ENCODE measurements around the gene SLC35F3. TPM values are rescaled to one million over a fixed set of nuclear protein-coding genes. Genes with fewer than 3 reads are reported as not detected.

The SLC35F3 gene
- polyA plus RNA-seq, 1 donor (not counting 4 experiments of a cell fraction or from before 2014, with no cell fraction given): 13.8 TPM

DNA sequence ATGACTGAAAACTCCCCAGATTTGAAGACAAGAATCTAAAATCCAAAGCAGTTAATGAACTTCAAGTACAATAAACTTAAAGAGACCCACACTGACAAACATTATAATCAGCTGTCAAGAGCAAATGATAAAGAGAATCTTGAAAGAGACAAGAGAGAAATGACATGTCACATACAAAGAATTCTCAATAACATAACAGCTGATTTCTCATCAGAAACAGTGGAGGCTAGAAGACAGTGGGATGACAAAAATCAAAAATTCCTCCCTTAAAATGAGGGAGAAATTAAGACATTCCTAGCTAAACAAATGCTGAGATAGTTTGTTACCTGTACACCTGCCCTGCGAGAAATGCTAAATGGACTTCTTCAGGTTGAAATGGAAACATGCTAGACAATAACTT lies 432.8 kb downstream of the SLC35F3 start:
- no peaks in the 10 kb centered on the region for H3K36me3 ChIP-seq (ENCODE audit: control insufficient read depth in 2 of 2, extremely low read depth in 1 of 2, insufficient read depth in 2 of 2, low read length in 2 of 2)
- TF ChIP-seq, protein P1, sequence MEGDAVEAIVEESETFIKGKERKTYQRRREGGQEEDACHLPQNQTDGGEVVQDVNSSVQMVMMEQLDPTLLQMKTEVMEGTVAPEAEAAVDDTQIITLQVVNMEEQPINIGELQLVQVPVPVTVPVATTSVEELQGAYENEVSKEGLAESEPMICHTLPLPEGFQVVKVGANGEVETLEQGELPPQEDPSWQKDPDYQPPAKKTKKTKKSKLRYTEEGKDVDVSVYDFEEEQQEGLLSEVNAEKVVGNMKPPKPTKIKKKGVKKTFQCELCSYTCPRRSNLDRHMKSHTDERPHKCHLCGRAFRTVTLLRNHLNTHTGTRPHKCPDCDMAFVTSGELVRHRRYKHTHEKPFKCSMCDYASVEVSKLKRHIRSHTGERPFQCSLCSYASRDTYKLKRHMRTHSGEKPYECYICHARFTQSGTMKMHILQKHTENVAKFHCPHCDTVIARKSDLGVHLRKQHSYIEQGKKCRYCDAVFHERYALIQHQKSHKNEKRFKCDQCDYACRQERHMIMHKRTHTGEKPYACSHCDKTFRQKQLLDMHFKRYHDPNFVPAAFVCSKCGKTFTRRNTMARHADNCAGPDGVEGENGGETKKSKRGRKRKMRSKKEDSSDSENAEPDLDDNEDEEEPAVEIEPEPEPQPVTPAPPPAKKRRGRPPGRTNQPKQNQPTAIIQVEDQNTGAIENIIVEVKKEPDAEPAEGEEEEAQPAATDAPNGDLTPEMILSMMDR (optimal IDR thresholded peaks at IDR 0.05 in 1 of 3, IDR thresholded peaks at IDR 0.05 in 1 of 3, conservative IDR thresholded peaks at IDR 0.05 in 1 of 3; ENCODE audit: extremely low read depth in 1 of 3, insufficient read depth in 2 of 3, low read length in 3 of 3): no peak
- no peak for TF ChIP-seq EZH2 (IDR thresholded peaks at IDR 0.05; ENCODE audit: low read length)
- FAIRE-seq: no peak
- no peak overlapping the region for H3K9ac ChIP-seq (ENCODE audit: control insufficient read depth, extremely low read depth, insufficient read depth, low read length)
- no peaks in the 10 kb centered on the region for H3K9me3 ChIP-seq (ENCODE audit: control insufficient read depth, low read depth, low read length)
- no peaks in the 10 kb centered on the region for H3K79me2 ChIP-seq (ENCODE audit: control insufficient read depth, insufficient read depth, low read length)
- H4K20me1 ChIP-seq (ENCODE audit: control insufficient read depth, extremely low read depth, insufficient read depth, low read length): no peaks in the 10 kb centered on the region
- no peak overlapping the region for H3K4me2 ChIP-seq (ENCODE audit: control insufficient read depth, extremely low read depth, insufficient read depth, low read depth, low read length)
- no peaks in the 10 kb centered on the region for H3K4me1 ChIP-seq (ENCODE audit: control insufficient read depth, extremely low read depth, insufficient read depth, low read length)
- dilution Hi-C loops (cut with MboI; ENCODE audit: extremely low pct_ligation_motif_present, low sequenced_read_pairs): no loop called here
- no peak overlapping the region for H3K27ac ChIP-seq (ENCODE audit: control insufficient read depth, insufficient read depth, low read length)
- H3K27me3 ChIP-seq (ENCODE audit: control insufficient read depth, extremely low read depth, insufficient read depth, low read length): no peaks in the 10 kb centered on the region
- H3K4me3 ChIP-seq (ENCODE audit: control insufficient read depth in 2 of 3, extremely low read depth in 1 of 3, insufficient read depth in 2 of 3, low read depth in 1 of 3, low read length in 3 of 3): no peak overlapping the region
- DNase-seq (ENCODE audit: low read depth, low spot score): no peak
- H2AFZ ChIP-seq (ENCODE audit: control insufficient read depth, low read length): no peak overlapping the region
- no peaks in the 10 kb centered on the region for H3K9me1 ChIP-seq (ENCODE audit: control insufficient read depth, extremely low read depth, insufficient read depth, low read length)

DNA sequence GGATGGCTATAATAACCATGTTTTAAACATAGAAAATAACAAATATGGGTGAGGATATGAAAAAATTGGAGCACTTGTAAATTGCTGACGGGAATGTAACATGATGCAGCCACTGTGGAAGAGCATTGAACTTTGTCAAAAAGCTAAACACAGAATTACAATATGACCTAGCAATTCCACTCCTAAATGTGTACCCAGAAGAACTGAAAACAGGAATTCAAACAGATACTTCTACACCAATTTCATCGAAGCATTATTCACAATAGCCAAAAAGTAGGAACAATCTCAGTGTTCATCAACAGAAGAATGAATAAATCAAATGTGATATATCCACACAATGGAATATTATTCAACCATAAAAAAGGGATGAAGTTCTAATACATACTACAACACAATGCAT lies 436.1 kb downstream of the SLC35F3 start:
- no peak overlapping the region for H3K4me2 ChIP-seq (ENCODE audit: control insufficient read depth, extremely low read depth, insufficient read depth, low read depth, low read length)
- no peaks in the 10 kb centered on the region for H4K20me1 ChIP-seq (ENCODE audit: control insufficient read depth, extremely low read depth, insufficient read depth, low read length)
- no peaks in the 10 kb centered on the region for H3K9me3 ChIP-seq (ENCODE audit: control insufficient read depth, low read depth, low read length)
- H2AFZ ChIP-seq (ENCODE audit: control insufficient read depth, low read length): no peak overlapping the region
- no peaks in the 10 kb centered on the region for H3K4me1 ChIP-seq (ENCODE audit: control insufficient read depth, extremely low read depth, insufficient read depth, low read length)
- no peak overlapping the region for H3K27ac ChIP-seq (ENCODE audit: control insufficient read depth, insufficient read depth, low read length)
- H3K9ac ChIP-seq (ENCODE audit: control insufficient read depth, extremely low read depth, insufficient read depth, low read length): no peak overlapping the region
- DNase-seq (ENCODE audit: low read depth, low spot score): no peak
- dilution Hi-C loops (cut with MboI; ENCODE audit: extremely low pct_ligation_motif_present, low sequenced_read_pairs): no loop called here
- no peak for TF ChIP-seq EZH2 (IDR thresholded peaks at IDR 0.05; ENCODE audit: low read length)
- TF ChIP-seq, protein P1 (optimal IDR thresholded peaks at IDR 0.05 in 1 of 3, IDR thresholded peaks at IDR 0.05 in 1 of 3, conservative IDR thresholded peaks at IDR 0.05 in 1 of 3; ENCODE audit: extremely low read depth in 1 of 3, insufficient read depth in 2 of 3, low read length in 3 of 3): no peak
- FAIRE-seq: no peak
- H3K9me1 ChIP-seq (ENCODE audit: control insufficient read depth, extremely low read depth, insufficient read depth, low read length): no peaks in the 10 kb centered on the region
- H3K27me3 ChIP-seq (ENCODE audit: control insufficient read depth, extremely low read depth, insufficient read depth, low read length): no peaks in the 10 kb centered on the region
- H3K36me3 ChIP-seq (ENCODE audit: control insufficient read depth in 2 of 2, extremely low read depth in 1 of 2, insufficient read depth in 2 of 2, low read length in 2 of 2): no peaks in the 10 kb centered on the region
- H3K4me3 ChIP-seq (ENCODE audit: control insufficient read depth in 2 of 3, extremely low read depth in 1 of 3, insufficient read depth in 2 of 3, low read depth in 1 of 3, low read length in 3 of 3): no peak overlapping the region
- no peaks in the 10 kb centered on the region for H3K79me2 ChIP-seq (ENCODE audit: control insufficient read depth, insufficient read depth, low read length)
